ENCODE data around the gene IL1A. TPM values are rescaled to one million over a fixed set of nuclear protein-coding genes. Genes with fewer than 3 reads are reported as not detected.

Gene IL1A
- total and polyA plus RNA-seq, 10 of the 15 experiments (the other 5 are each of a cell fraction or from before 2014, with no cell fraction given): 0.10 to 8.7 (median 6.9) TPM

GRCh38 chr2:112764071-112765044, 19.9 kb downstream of the IL1A start, which contains the start of gene CKAP2L (continued):
- no peak for TF ChIP-seq E4F1 (IDR thresholded peaks at IDR 0.05; ENCODE audit: borderline replicate concordance, partially characterized antibody)
- TF ChIP-seq BACH1 (IDR thresholded peaks at IDR 0.05; ENCODE audit: borderline replicate concordance): peak; percentile 63; the same call in 1 of the 2 replicates
- peak; percentile 64; the same call in 1 of the 2 replicates for TF ChIP-seq HDGF (IDR thresholded peaks at IDR 0.05)
- TF ChIP-seq POU2F2 (IDR thresholded peaks at IDR 0.05; ENCODE audit: borderline replicate concordance, low read depth, low read length): peak; percentile 28; the same call in 1 of the 3 replicates
- no peak for TF ChIP-seq CHD1 (IDR thresholded peaks at IDR 0.05; ENCODE audit: low read depth, low read length)
- TF ChIP-seq CBX3 (IDR thresholded peaks at IDR 0.05; ENCODE audit: borderline replicate concordance, low read depth): no peak
- TF ChIP-seq, protein P1, sequence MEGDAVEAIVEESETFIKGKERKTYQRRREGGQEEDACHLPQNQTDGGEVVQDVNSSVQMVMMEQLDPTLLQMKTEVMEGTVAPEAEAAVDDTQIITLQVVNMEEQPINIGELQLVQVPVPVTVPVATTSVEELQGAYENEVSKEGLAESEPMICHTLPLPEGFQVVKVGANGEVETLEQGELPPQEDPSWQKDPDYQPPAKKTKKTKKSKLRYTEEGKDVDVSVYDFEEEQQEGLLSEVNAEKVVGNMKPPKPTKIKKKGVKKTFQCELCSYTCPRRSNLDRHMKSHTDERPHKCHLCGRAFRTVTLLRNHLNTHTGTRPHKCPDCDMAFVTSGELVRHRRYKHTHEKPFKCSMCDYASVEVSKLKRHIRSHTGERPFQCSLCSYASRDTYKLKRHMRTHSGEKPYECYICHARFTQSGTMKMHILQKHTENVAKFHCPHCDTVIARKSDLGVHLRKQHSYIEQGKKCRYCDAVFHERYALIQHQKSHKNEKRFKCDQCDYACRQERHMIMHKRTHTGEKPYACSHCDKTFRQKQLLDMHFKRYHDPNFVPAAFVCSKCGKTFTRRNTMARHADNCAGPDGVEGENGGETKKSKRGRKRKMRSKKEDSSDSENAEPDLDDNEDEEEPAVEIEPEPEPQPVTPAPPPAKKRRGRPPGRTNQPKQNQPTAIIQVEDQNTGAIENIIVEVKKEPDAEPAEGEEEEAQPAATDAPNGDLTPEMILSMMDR (IDR thresholded peaks at IDR 0.05 in 2 of 3, conservative IDR thresholded peaks at IDR 0.05 in 1 of 3; ENCODE audit: control insufficient read depth in 2 of 3, extremely low read depth in 1 of 3, insufficient read depth in 1 of 3, low read depth in 3 of 3, low read length in 3 of 3): no peak
- TF ChIP-seq RBBP5 (conservative IDR thresholded peaks at IDR 0.05): no peak
- no peak for TF ChIP-seq MEF2A (IDR thresholded peaks at IDR 0.05; ENCODE audit: insufficient read depth, low read depth, low read length)
- TF ChIP-seq RELB (IDR thresholded peaks at IDR 0.05; ENCODE audit: low read depth): peak; percentile 50; the same call in 1 of the 2 replicates
- TF ChIP-seq RFX5 (IDR thresholded peaks at IDR 0.05; ENCODE audit: low read depth, low read length): peak; percentile 80
- peak; percentile 79 for TF ChIP-seq POLR2A (IDR thresholded peaks at IDR 0.05; ENCODE audit: low read depth, low read length)
- TF ChIP-seq SP1 (IDR thresholded peaks at IDR 0.05; ENCODE audit: low read depth, low read length): peak; percentile 95
- peak; percentile 78; the same call in 1 of the 2 replicates for TF ChIP-seq CBFB (IDR thresholded peaks at IDR 0.05; ENCODE audit: low read depth)
- peak; percentile 95 for TF ChIP-seq NFYB (IDR thresholded peaks at IDR 0.05; ENCODE audit: insufficient read depth, low read depth, low read length)
- TF ChIP-seq GABPA (IDR thresholded peaks at IDR 0.05; ENCODE audit: low read depth): no peak
- no peak for TF ChIP-seq KAT2A (conservative IDR thresholded peaks at IDR 0.05; ENCODE audit: control insufficient read depth, low read depth, low read length)
- TF ChIP-seq CHD2 (IDR thresholded peaks at IDR 0.05; ENCODE audit: borderline replicate concordance, low read depth, low read length): peak; percentile 95
- TF ChIP-seq IRF5 (IDR thresholded peaks at IDR 0.05; ENCODE audit: borderline replicate concordance): no peak
- TF ChIP-seq CBX5 (IDR thresholded peaks at IDR 0.05; ENCODE audit: low read depth): no peak
- no peak for TF ChIP-seq POLR2AphosphoS5 (IDR thresholded peaks at IDR 0.05; ENCODE audit: low read length)
- no peak for TF ChIP-seq SUPT20H (IDR thresholded peaks at IDR 0.05; ENCODE audit: borderline replicate concordance, control insufficient read depth, low read depth, low read length)
- TF ChIP-seq NFYA (IDR thresholded peaks at IDR 0.05; ENCODE audit: borderline replicate concordance, low read depth, low read length): peak; percentile 72

Data from GM12878 (cell line).